HG03354 (cell line): ENCODE measurements around the gene KRTAP2-4.
"Not testable (repeated sequence)": the region's sequence is repeated elsewhere in the genome, so short reads cannot be mapped to it uniquely, and the experiment has no call there.

Experiments
- ATAC-seq: cut with Tn5 transposase; IDR thresholded peaks from one replicate; pipeline ENCODE4 v1.9.1; 2021; ENCODE audit warnings: mild to moderate bottlenecking; ENCODE audit not compliant: unreplicated experiment, poor library complexity, severe bottlenecking

Gene KRTAP2-4

GRCh38 chr17:41065829-41066624 lies at the start of gene KRTAP2-4:
Gene KRTAP2-4 (minus strand): TSS chr17:41065879. CDS start chr17:41065845, 34 bp downstream.
- no peak for ATAC-seq

- ATAC-seq = no peak
These were observed 45.6 kb upstream of the KRTAP2-4 start for GRCh38 chr17:41111151-41111885.

- ATAC-seq = not testable (repeated sequence)
These were observed 43.2 kb upstream of the KRTAP2-4 start for GRCh38 chr17:41108728-41109386.

- no peak for ATAC-seq
These were observed 42.3 kb upstream of the KRTAP2-4 start for GRCh38 chr17:41107941-41108450.

GRCh38 chr17:41105347-41105746 lies 39.7 kb upstream of the KRTAP2-4 start, which contains the start of gene KRTAP4-9:
Gene KRTAP4-9 (plus strand): TSS chr17:41105389. CDS start chr17:41105389, 0 bp downstream.
- not testable (repeated sequence) for ATAC-seq

- not testable (repeated sequence) for ATAC-seq
These were observed 38.8 kb upstream of the KRTAP2-4 start for GRCh38 chr17:41104386-41105038.

- no peak for ATAC-seq
These were observed 38.2 kb upstream of the KRTAP2-4 start for GRCh38 chr17:41103896-41104295.

- no peak for ATAC-seq
These were observed 36.0 kb upstream of the KRTAP2-4 start, which contains the start of gene KRTAP4-16 for GRCh38 chr17:41101586-41102259. Gene KRTAP4-16 (minus strand): TSS chr17:41102209. CDS start chr17:41102209, 0 bp downstream.

GRCh38 chr17:41099682-41100480 lies 34.2 kb upstream of the KRTAP2-4 start:
- ATAC-seq = not testable (repeated sequence)

- ATAC-seq = no peak
These were observed 32.8 kb upstream of the KRTAP2-4 start for GRCh38 chr17:41098481-41098880.

- ATAC-seq = no peak
These were observed 32.4 kb upstream of the KRTAP2-4 start, which contains the start of gene KRTAP4-8 for GRCh38 chr17:41098042-41098441. Gene KRTAP4-8 (minus strand): TSS chr17:41098142. CDS start chr17:41098084, 58 bp downstream.

GRCh38 chr17:41096055-41096454 lies 30.4 kb upstream of the KRTAP2-4 start:
- ATAC-seq = no peak

- ATAC-seq = not testable (repeated sequence)
These were observed 23.2 kb upstream of the KRTAP2-4 start for GRCh38 chr17:41088760-41089352.

- not testable (repeated sequence) for ATAC-seq
These were observed 18.6 kb upstream of the KRTAP2-4 start, which contains the start of gene KRTAP4-7 for GRCh38 chr17:41084100-41084856. Gene KRTAP4-7 (plus strand): TSS chr17:41084150. CDS start chr17:41084207, 57 bp downstream.

GRCh38 chr17:41083427-41083826 lies 17.7 kb upstream of the KRTAP2-4 start:
- ATAC-seq = not testable (repeated sequence)

GRCh38 chr17:41082626-41083025 lies 16.9 kb upstream of the KRTAP2-4 start:
- no peak for ATAC-seq

GRCh38 chr17:41076788-41077187 lies 11.1 kb upstream of the KRTAP2-4 start:
- ATAC-seq = no peak
